IMR-90 (cell line): Measurements from ENCODE around the gene RRP8. TPM values are rescaled to one million over a fixed set of nuclear protein-coding genes. Genes with fewer than 3 reads are reported as not detected.

Experiments used
- ATAC-seq: fragments of 200-7000 bp; cut with Tn5 transposase; 2 replicates; pipeline ENCODE4 v1.9.1; 2020; ENCODE audit warnings: low read depth, mild to moderate bottlenecking, moderate library complexity
- BruUV-seq: library from RNA; stranded (reverse); fragments of 400-500 nt; replicated peaks from 2 replicates; lab custom pipeline; 2021; lab: Mats Ljungman, UMichigan
- CTCF ChIA-PET: fragments of 300-600 bp; formaldehyde crosslinking; extraction: SDS; loops from one replicate; lab custom pipeline; 2021; ENCODE audit warnings: antibody characterized with exemption; lab: Yijun Ruan, JAX
- POLR2A ChIA-PET: fragments of 300-600 bp; sonication (Branson Sonifier 250); formaldehyde crosslinking; loops from one replicate; lab custom pipeline; 2022; ENCODE audit warnings: antibody characterized with exemption; ENCODE audit not compliant: unreplicated experiment; lab: Charles Lee
- DNase-seq: peaks from one replicate; pipeline ENCODE4 v3.0.0; 2013
- H2AFZ ChIP-seq: replicated peaks from 2 replicates; pipeline ENCODE3; 2013; ENCODE audit warnings: low read length, mild to moderate bottlenecking; ENCODE audit not compliant: poor library complexity
- H2AK5ac ChIP-seq: 2 replicates; pipeline ENCODE4 v1.6.1; 2013; ENCODE audit warnings: low read depth, low read length, inconsistent platforms
- H2AK9ac ChIP-seq: replicated peaks from 2 replicates; pipeline ENCODE3; 2013; ENCODE audit warnings: mild to moderate bottlenecking, low read depth, low read length, moderate library complexity; ENCODE audit not compliant: poor library complexity
- H2BK120ac ChIP-seq: 2 replicates; pipeline ENCODE4 v1.6.1; 2013; ENCODE audit warnings: low read depth, low read length, inconsistent platforms
- H2BK15ac ChIP-seq: 3 replicates; pipeline ENCODE4 v1.6.1; 2013; ENCODE audit warnings: low read depth, low read length, inconsistent platforms
- H2BK20ac ChIP-seq: 2 replicates; pipeline ENCODE4 v1.6.1; 2013; ENCODE audit warnings: low read depth, mild to moderate bottlenecking, inconsistent platforms, low read length, moderate library complexity
- H2BK5ac ChIP-seq: 2 replicates; pipeline ENCODE4 v1.6.1; 2013; ENCODE audit warnings: mild to moderate bottlenecking, low read depth, low read length, inconsistent platforms; ENCODE audit not compliant: poor library complexity, severe bottlenecking
- H3K14ac ChIP-seq: replicated peaks from 2 replicates; pipeline ENCODE4 v1.6.1; 2013; ENCODE audit warnings: low read depth, low read length, inconsistent platforms
- H3K18ac ChIP-seq: 2 replicates; pipeline ENCODE4 v1.6.1; 2013; ENCODE audit warnings: low read depth, low read length, control low read depth
- H3K23ac ChIP-seq: 2 replicates; pipeline ENCODE4 v1.6.1; 2013; ENCODE audit warnings: low read depth, low read length, inconsistent platforms
- H3K27ac ChIP-seq: 2 replicates; pipeline ENCODE4 v1.5.1; 2013; ENCODE audit warnings: mild to moderate bottlenecking, control low read depth, low read length; ENCODE audit not compliant: insufficient read depth
- H3K27me3 ChIP-seq: 2 replicates; pipeline ENCODE4 v1.6.1; 2013; ENCODE audit warnings: low read length; ENCODE audit not compliant: control insufficient read depth, insufficient read depth
- H3K36me3 ChIP-seq: 2 replicates; pipeline ENCODE4 v1.6.1; 2013; ENCODE audit warnings: low read length, mixed read lengths; ENCODE audit not compliant: control insufficient read depth, insufficient read depth
- H3K4ac ChIP-seq: 2 replicates; pipeline ENCODE4 v1.6.1; 2013; ENCODE audit warnings: low read depth, low read length, inconsistent platforms
- H3K4me1 ChIP-seq: 2 replicates; pipeline ENCODE4 v1.6.1; 2013; ENCODE audit warnings: low read length, mixed read lengths; ENCODE audit not compliant: control insufficient read depth, insufficient read depth
- H3K4me2 ChIP-seq: 2 replicates; pipeline ENCODE4 v1.6.1; 2013; ENCODE audit warnings: low read depth, mild to moderate bottlenecking, control low read depth, low read length, moderate library complexity
- H3K4me3 ChIP-seq: 2 replicates; pipeline ENCODE4 v1.5.1; 2013; ENCODE audit warnings: low read depth, mild to moderate bottlenecking, control low read depth, low read length, moderate library complexity; ENCODE audit not compliant: insufficient read depth
- H3K56ac ChIP-seq: 2 replicates; pipeline ENCODE4 v1.6.1; 2013; ENCODE audit warnings: low read length, inconsistent platforms; ENCODE audit not compliant: insufficient read depth; ENCODE audit errors: extremely low read depth
- H3K79me1 ChIP-seq, 2 experiments: 2 replicates each; pipeline ENCODE4 v1.6.1; 2013; ENCODE audit warnings: low read length in 2 of 2, inconsistent platforms in 1 of 2, low read depth in 1 of 2
- H3K9ac ChIP-seq: 2 replicates; pipeline ENCODE4 v1.6.1; 2013; ENCODE audit warnings: low read depth, low read length, control low read depth
- H3K9me1 ChIP-seq: 2 replicates; pipeline ENCODE4 v1.6.1; 2013; ENCODE audit warnings: low read length, inconsistent platforms; ENCODE audit not compliant: insufficient read depth
- H3K9me3 ChIP-seq: 2 replicates; pipeline ENCODE4 v1.6.1; 2013; ENCODE audit warnings: low read length; ENCODE audit not compliant: control insufficient read depth, insufficient read depth
- H4K20me1 ChIP-seq: 2 replicates; pipeline ENCODE4 v1.6.1; 2013; ENCODE audit warnings: low read length, inconsistent platforms; ENCODE audit not compliant: insufficient read depth
- H4K5ac ChIP-seq: 2 replicates; pipeline ENCODE4 v1.6.1; 2013; ENCODE audit warnings: mild to moderate bottlenecking, low read depth, low read length, control low read depth
- H4K8ac ChIP-seq, 2 experiments: 2 replicates each; pipeline ENCODE4 v1.6.1; 2013; ENCODE audit warnings: low read depth in 2 of 2, low read length in 2 of 2, control low read depth in 1 of 2, inconsistent platforms in 1 of 2
- H4K91ac ChIP-seq: 2 replicates; pipeline ENCODE4 v1.6.1; 2013; ENCODE audit warnings: low read depth, low read length, inconsistent platforms; ENCODE audit not compliant: insufficient read depth
- BHLHE40 ChIP-seq: fragments of 150-350 bp; IDR thresholded peaks from 2 replicates; pipeline ENCODE4 v1.6.1; 2016; ENCODE audit warnings: mild to moderate bottlenecking, low read depth, low read length
- CHD1 ChIP-seq: IDR thresholded peaks from 2 replicates; pipeline ENCODE4 v1.6.1; 2012; ENCODE audit warnings: low read depth, low read length, improper control_type of control experiment
- CTCF ChIP-seq: conservative IDR thresholded peaks from 2 replicates; pipeline ENCODE4 v1.5.1; 2012; ENCODE audit warnings: mild to moderate bottlenecking, low read depth, low read length, improper control_type of control experiment
- MAFK ChIP-seq: IDR thresholded peaks from 2 replicates; pipeline ENCODE4 v1.6.1; 2012; ENCODE audit warnings: low read depth, low read length, improper control_type of control experiment
- NFE2L2 ChIP-seq: fragments of 150-350 bp; IDR thresholded peaks from 2 replicates; pipeline ENCODE4 v1.6.1; 2016; ENCODE audit warnings: low read depth, mild to moderate bottlenecking, low read length
- RCOR1 ChIP-seq: IDR thresholded peaks from 2 replicates; pipeline ENCODE4 v1.6.1; 2012; ENCODE audit warnings: mild to moderate bottlenecking, low read length, improper control_type of control experiment; ENCODE audit not compliant: insufficient replicate concordance
- WGBS, 2 experiments: methylation state at CpG; one replicate each; pipeline versions ENCODE4 v1.1.5 to v1.1.7; 2013; ENCODE audit warnings: missing lambda C conversion rate in 2 of 2; ENCODE audit not compliant: insufficient read length in 1 of 2; ENCODE audit errors: extremely low coverage in 2 of 2; 5-methylcytosine and 5-hydroxymethylcytosine counted together
- dilution Hi-C: fragments of 300-500 bp; cut with HindIII; formaldehyde crosslinking; loops from one replicate; pipeline ENCODE4 v1.14.3; 2018; ENCODE audit warnings: low sequenced_read_pairs; ENCODE audit not compliant: unreplicated experiment
- in situ Hi-C: fragments of 300-500 bp; cut with MboI; formaldehyde crosslinking; loops from 3 replicates; pipeline ENCODE4 v1.14.3; 2019; ENCODE audit warnings: low sequenced_read_pairs, inconsistent platforms, mixed read lengths
- intact Hi-C: fragments of 100-400 bp; cut with micrococcal nuclease; formaldehyde crosslinking; loops from 2 replicates; pipeline ENCODE4 v1.10.0; 2022
- polyA plus RNA-seq, 3 experiments: library from polyadenylated mRNA; depleted of rRNA; stranded (reverse); fragments of >200 nt; gene quantifications; 2 replicates each; pipeline ENCODE4 v1.2.3, GENCODE V29; 2012; ENCODE audit warnings: low replicate concordance in 1 of 3
- total RNA-seq: library from RNA; depleted of rRNA; stranded (reverse); fragments of >200 nt; gene quantifications from 2 replicates; pipeline ENCODE4 v1.2.3, GENCODE V29; 2012

Gene RRP8
- total and polyA plus RNA-seq, 2 of the 4 experiments (the other 2 are of a cell fraction) = 10.8 to 11.5 TPM

DNA sequence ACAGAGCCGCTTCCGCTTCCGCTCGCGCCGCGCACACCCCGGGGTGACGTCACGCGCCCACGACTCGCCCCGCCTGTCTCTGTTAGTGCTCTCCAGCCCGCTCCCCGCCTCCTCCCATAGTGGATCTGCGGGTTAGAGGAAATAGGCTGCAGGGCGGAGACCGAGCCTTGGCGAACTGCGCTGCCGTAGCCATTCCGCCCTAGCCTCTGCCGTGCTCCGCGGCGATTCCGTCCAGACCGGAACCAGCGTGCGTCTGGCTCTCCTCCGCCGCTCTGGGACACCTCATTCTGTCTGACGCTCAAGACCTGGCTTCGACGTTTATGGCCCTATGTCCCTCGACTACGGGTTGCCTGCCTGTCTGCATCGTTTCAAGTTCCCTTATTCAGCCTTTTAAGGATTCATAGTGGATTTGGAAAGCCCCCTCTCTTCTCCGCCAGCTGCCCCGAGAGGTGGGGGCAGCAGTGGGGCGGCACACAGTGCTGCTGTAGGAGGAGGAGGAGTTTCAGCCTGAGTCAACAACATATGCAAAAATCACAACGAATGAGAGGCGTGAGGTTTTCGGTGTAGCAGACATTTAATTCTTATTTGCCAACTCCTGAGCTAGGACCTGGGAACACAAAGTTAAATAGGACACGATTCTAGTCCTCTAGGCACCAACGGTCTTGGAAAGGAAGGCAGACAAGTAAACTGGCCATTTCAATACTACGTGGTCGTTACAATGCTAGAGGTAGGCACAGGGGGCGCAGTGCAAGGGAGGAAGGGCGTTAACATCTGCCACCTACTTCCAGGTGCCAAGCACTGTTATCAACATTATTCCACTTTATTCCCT lies 9.0 kb upstream of the RRP8 start, which contains the start of gene TAF10 (continued):
- TF ChIP-seq MAFK = no peak
- TF ChIP-seq NFE2L2 = no peak
- peak; percentile 15 for TF ChIP-seq RCOR1

DNA sequence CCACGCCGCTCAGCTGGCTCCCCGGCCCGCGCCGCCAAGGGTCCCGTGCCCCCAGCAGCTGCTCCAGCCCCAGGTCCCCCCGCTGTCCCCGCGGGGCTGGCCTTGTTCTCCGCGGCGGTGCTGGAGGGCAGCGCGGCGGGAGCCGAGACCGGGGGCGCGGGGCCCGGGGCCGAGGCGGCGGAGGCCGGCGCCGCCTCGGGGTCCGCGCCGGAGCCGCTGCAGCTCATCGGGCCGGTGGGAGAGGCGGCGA lies 8.5 kb upstream of the RRP8 start:
- 0% methylated on average over 25 of the region's 36 CpGs; no CpG with 5 or more reads in 1 of the 2 experiments for WGBS, 2 experiments
- Histone ChIP-seq H4K91ac (peak overlapping the region; percentile 16), H4K8ac (peak overlapping the region; percentile 19 to 52; a peak in 2 of 4 replicates), H3K9ac (peak overlapping the region; percentile 96), H2AK5ac (peak overlapping the region; percentile 84; the same call in 1 of the 2 replicates), H3K4me1 (peaks cover 26% of the 10 kb centered on the region), H3K36me3 (peaks cover 63% of the 10 kb centered on the region), H2BK20ac (no peak overlapping the region), H3K56ac (0 out of 2 replicates have a peak overlapping the region, but pooled peaks have one; percentile 84), H2AFZ (peak overlapping the region; percentile 95), H3K4me2 (peak overlapping the region; percentile 96), H4K5ac (peak overlapping the region; percentile 27; the same call in 1 of the 2 replicates), H2BK120ac (no peak overlapping the region), H4K20me1 (peaks cover 8% of the 10 kb centered on the region), H2BK15ac (no peak overlapping the region), H3K9me3 (no peaks in the 10 kb centered on the region), H3K27me3 (no peaks in the 10 kb centered on the region), H3K9me1 (peaks cover 35% of the 10 kb centered on the region), H3K23ac (no peak overlapping the region), H3K4me3 (peak overlapping the region; percentile 67), H3K14ac (peak overlapping the region; percentile 92; the same call in 1 of the 2 replicates), H2AK9ac (peak overlapping the region; percentile 91), H3K18ac (no peak overlapping the region; the same call in 1 of the 2 replicates), H2BK5ac (peak overlapping the region; percentile 72), H3K27ac (peak overlapping the region; percentile 84), H3K79me1 (peaks cover 31 to 80% of the 10 kb centered on the region in 2 experiments), H3K4ac (peak overlapping the region; percentile 85)
- intact Hi-C loops = loop anchor here (1.0 kb wide), 2 partner anchors 71 to 138 kb away; partner anchors contain the start of gene MRPL17
- DNase-seq = no peak
- TF ChIP-seq MAFK (no peak), CTCF (no peak), NFE2L2 (no peak), BHLHE40 (no peak), CHD1 (no peak)
- CTCF ChIA-PET = no interaction called here
- BruUV-seq = no TSS peak
- no peak for ATAC-seq
- POLR2A ChIA-PET = interaction anchor here (0.8 to 0.9 kb wide), 2 partner anchors 9 to 16 kb away, joined by 3 to 4 read pairs; no protein-coding TSS in a partner anchor
- dilution Hi-C loops = no loop called here
- in situ Hi-C loops = no loop called here
